HG03280 (cell line): ENCODE results near the gene RABL3.
"Not testable (repeated sequence)": the region's sequence is repeated elsewhere in the genome, so short reads cannot be mapped to it uniquely, and the experiment has no call there.

ENCODE experiments used
- ATAC-seq: cut with Tn5 transposase; IDR thresholded peaks from one replicate; pipeline ENCODE4 v1.9.1; 2021; ENCODE audit warnings: mild to moderate bottlenecking, moderate library complexity; ENCODE audit not compliant: unreplicated experiment

RABL3 gene

GRCh38 chr3:120648290-120648689 lies 94.0 kb downstream of the RABL3 start:
- no peak for ATAC-seq

- ATAC-seq = no peak
Observed at GRCh38 chr3:120646771-120647432, 95.4 kb downstream of the RABL3 start.

GRCh38 chr3:120645083-120645845 lies 97.1 kb downstream of the RABL3 start:
- no peak for ATAC-seq

GRCh38 chr3:120642368-120642948 lies 99.9 kb downstream of the RABL3 start:
- no peak for ATAC-seq

GRCh38 chr3:120641696-120642246 lies 100.5 kb downstream of the RABL3 start:
- ATAC-seq = no peak

- ATAC-seq = no peak
Observed at GRCh38 chr3:120640231-120640630, 102.1 kb downstream of the RABL3 start.

- not testable (repeated sequence) for ATAC-seq
Observed at GRCh38 chr3:120638820-120639219, 103.5 kb downstream of the RABL3 start.

GRCh38 chr3:120637851-120638559 lies 104.3 kb downstream of the RABL3 start:
- ATAC-seq = no peak

GRCh38 chr3:120636795-120637401 lies 105.4 kb downstream of the RABL3 start:
- ATAC-seq = no peak
